Panc1 (cell line): ENCODE measurements around the gene HNRNPC. TPM values are rescaled to one million over a fixed set of nuclear protein-coding genes. Genes with fewer than 3 reads are reported as not detected.

ENCODE experiments used
- ATAC-seq: fragments of 200-7000 bp; cut with Tn5 transposase; 2 replicates; pipeline ENCODE4 v1.9.1; 2020; ENCODE audit warnings: mild to moderate bottlenecking, moderate library complexity
- BruUV-seq: library from RNA; stranded (reverse); fragments of 400-500 nt; replicated peaks from 2 replicates; lab custom pipeline; 2021; lab: Mats Ljungman, UMichigan
- CTCF ChIA-PET: fragments of 300-600 bp; sonication (Branson Sonifier 250); formaldehyde crosslinking; loops from one replicate; lab custom pipeline; 2022; ENCODE audit warnings: antibody characterized with exemption; lab: Charles Lee
- POLR2A ChIA-PET: fragments of 300-600 bp; sonication (Branson Sonifier 250); formaldehyde crosslinking; loops from one replicate; lab custom pipeline; 2022; ENCODE audit warnings: antibody characterized with exemption; lab: Charles Lee
- DNase-seq: peaks from one replicate; pipeline ENCODE4 v3.0.0-alpha.2; 2010; ENCODE audit warnings: low read depth, low spot score
- H3K27ac ChIP-seq: 2 replicates; pipeline ENCODE4 v1.5.1; 2011; ENCODE audit warnings: mild to moderate bottlenecking, low read length, inconsistent platforms
- H3K27me3 ChIP-seq: fragments of 200-500 bp; sonication (Bioruptor generic); 2 replicates; pipeline ENCODE4 v1.6.0; 2014; ENCODE audit warnings: low read length, inconsistent platforms; ENCODE audit not compliant: control insufficient read depth, insufficient read depth
- H3K36me3 ChIP-seq: fragments of 200-500 bp; sonication (Bioruptor generic); 2 replicates; pipeline ENCODE4 v1.5.1; 2014; ENCODE audit warnings: inconsistent platforms, mild to moderate bottlenecking, low read length, moderate library complexity; ENCODE audit not compliant: control insufficient read depth, insufficient read depth
- H3K4me1 ChIP-seq: 2 replicates; pipeline ENCODE4 v1.5.1; 2011; ENCODE audit warnings: inconsistent platforms, mild to moderate bottlenecking, low read length, moderate library complexity; ENCODE audit not compliant: control insufficient read depth, insufficient read depth
- H3K4me3 ChIP-seq, 2 experiments: 2 replicates each; pipeline ENCODE4 v1.5.1; 2011 to 2012; ENCODE audit warnings: low read depth in 2 of 2, low read length in 2 of 2, mild to moderate bottlenecking in 2 of 2, inconsistent platforms in 1 of 2, moderate library complexity in 1 of 2
- H3K9me3 ChIP-seq: fragments of 200-500 bp; sonication (Bioruptor generic); 2 replicates; pipeline ENCODE4 v1.5.1; 2014; ENCODE audit warnings: low read depth, mild to moderate bottlenecking, inconsistent platforms, low read length, moderate library complexity; ENCODE audit not compliant: control insufficient read depth, insufficient read depth
- CTCF ChIP-seq: fragments of 450-650 bp; IDR thresholded peaks from 2 replicates; pipeline ENCODE4 v1.5.1; 2017; ENCODE audit warnings: mild to moderate bottlenecking
- POLR2AphosphoS5 ChIP-seq: IDR thresholded peaks from 2 replicates; pipeline ENCODE4 v1.6.1; 2012; ENCODE audit warnings: mild to moderate bottlenecking, low read depth, low read length, moderate library complexity
- REST ChIP-seq, 2 experiments: IDR thresholded peaks; 2 replicates each; pipeline ENCODE4 v1.6.1; 2011 to 2012; ENCODE audit warnings: low read depth in 2 of 2, control low read depth in 1 of 2, low read length in 1 of 2, mild to moderate bottlenecking in 1 of 2, moderate library complexity in 1 of 2; ENCODE audit not compliant: insufficient read depth in 1 of 2
- SIN3A ChIP-seq: IDR thresholded peaks from 2 replicates; pipeline ENCODE4 v1.6.1; 2012; ENCODE audit warnings: low read depth, mild to moderate bottlenecking, low read length, moderate library complexity, borderline replicate concordance; ENCODE audit not compliant: insufficient read depth
- TCF7L2 ChIP-seq: IDR thresholded peaks from 2 replicates; pipeline ENCODE4 v1.6.1; 2011; ENCODE audit warnings: mild to moderate bottlenecking, low read depth, low read length, inconsistent platforms
- in situ Hi-C: cut with HindIII; loops from 2 replicates; pipeline ENCODE4 v1.10.0; 2016; ENCODE audit warnings: low sequenced_read_pairs, low pct_unique_long_range_greater_than_20kb
- intact Hi-C: fragments of 100-400 bp; cut with micrococcal nuclease; formaldehyde crosslinking; loops from one replicate; pipeline ENCODE4 v1.10.0; 2022; ENCODE audit not compliant: unreplicated experiment
- total RNA-seq: library from RNA; stranded (reverse); gene quantifications from one replicate; pipeline ENCODE4 v1.2.1, GENCODE V29; 2021; ENCODE audit not compliant: unreplicated experiment

HNRNPC gene
- total RNA-seq, 1 experiment from 2014 or later = 537 TPM

GRCh38 chr14:21160061-21160610, 109.1 kb downstream of the HNRNPC start:
- CTCF ChIA-PET = no interaction called here
- Histone ChIP-seq H3K36me3 (no peaks in the 10 kb centered on the region), H3K9me3 (no peaks in the 10 kb centered on the region), H3K4me1 (no peaks in the 10 kb centered on the region), H3K27ac (no peak overlapping the region), H3K27me3 (peaks cover 2% of the 10 kb centered on the region), H3K4me3 (no peak overlapping the region)
- in situ Hi-C loops = no loop called here
- DNase-seq (no peak), ATAC-seq (no peak)
- TF ChIP-seq CTCF (no peak), REST (IDR thresholded peaks at IDR 0.05; ENCODE audit: insufficient read depth in 1 of 2, low read depth in 2 of 2, low read length in 1 of 2) (no peak), TCF7L2 (no peak), SIN3A (no peak), POLR2AphosphoS5 (no peak)
- intact Hi-C loops = no loop called here
- POLR2A ChIA-PET = no interaction called here
- no TSS peak for BruUV-seq

Other genes with a start within 250 kb of the HNRNPC start
- gene NDRG2, start 244.4 kb downstream of the HNRNPC start, total RNA-seq = 1.6 TPM
- gene TPPP2, start 239.2 kb downstream of the HNRNPC start, total RNA-seq = not detected
- gene RNASE13, start 234.6 kb downstream of the HNRNPC start, total RNA-seq = not detected
- gene RNASE7, start 227.1 kb downstream of the HNRNPC start, total RNA-seq = not detected
- not detected for gene RNASE8, start 211.6 kb downstream of the HNRNPC start, total RNA-seq
- 11.1 TPM for gene ARHGEF40, start 199.1 kb downstream of the HNRNPC start, total RNA-seq
- gene ZNF219, start 170.8 kb downstream of the HNRNPC start, total RNA-seq = 19.9 TPM
- gene TMEM253, start 168.4 kb downstream of the HNRNPC start, total RNA-seq = 0.33 TPM
- gene OR5AU1, start 113.4 kb downstream of the HNRNPC start, total RNA-seq = not detected
- 0.28 TPM for gene RPGRIP1, start 10.6 kb upstream of the HNRNPC start, total RNA-seq
- 84.5 TPM for gene SUPT16H, start 114.6 kb upstream of the HNRNPC start, total RNA-seq
- gene CHD8, start 186.7 kb upstream of the HNRNPC start, total RNA-seq = 64.7 TPM
- gene RAB2B, start 207.5 kb upstream of the HNRNPC start, total RNA-seq = 17.0 TPM
- gene TOX4, start 207.8 kb upstream of the HNRNPC start, total RNA-seq = 50.1 TPM
- gene METTL3, start 241.9 kb upstream of the HNRNPC start, total RNA-seq = 43.3 TPM